Activated CD4-positive, CD25-positive, alpha-beta regulatory T cell treated with anti-CD3 and anti-CD28 coated beads, Interleukin-2, amount 50 U/mL, for 24 hours (primary cell): ENCODE results near the gene KLF1.

Source experiments
- ATAC-seq, 2 donors: fragments of 150-1000 bp; cut with Tn5 transposase; one replicate each; pipeline ENCODE4 v1.10.0; 2021; ENCODE audit warnings: mild to moderate bottlenecking in 1 of 2, moderate library complexity in 1 of 2

Gene KLF1

DNA sequence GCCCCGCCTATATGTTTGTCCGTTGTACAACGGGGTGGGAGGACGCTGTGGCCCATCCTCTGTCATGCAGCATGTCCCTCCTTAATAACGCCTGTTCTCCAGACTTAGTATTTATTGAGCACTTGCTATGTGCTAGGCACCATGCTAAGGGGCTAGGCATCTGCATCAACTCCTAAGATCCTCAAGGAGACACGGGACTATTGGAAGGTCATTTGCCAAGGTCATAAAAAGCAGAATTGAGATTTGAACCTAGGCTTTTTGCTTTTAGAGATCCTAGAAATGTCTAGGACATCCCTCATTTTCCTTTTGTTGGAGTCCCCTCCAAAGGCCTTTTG is 50.5 kb downstream of the KLF1 start:
- ATAC-seq: no peak

DNA sequence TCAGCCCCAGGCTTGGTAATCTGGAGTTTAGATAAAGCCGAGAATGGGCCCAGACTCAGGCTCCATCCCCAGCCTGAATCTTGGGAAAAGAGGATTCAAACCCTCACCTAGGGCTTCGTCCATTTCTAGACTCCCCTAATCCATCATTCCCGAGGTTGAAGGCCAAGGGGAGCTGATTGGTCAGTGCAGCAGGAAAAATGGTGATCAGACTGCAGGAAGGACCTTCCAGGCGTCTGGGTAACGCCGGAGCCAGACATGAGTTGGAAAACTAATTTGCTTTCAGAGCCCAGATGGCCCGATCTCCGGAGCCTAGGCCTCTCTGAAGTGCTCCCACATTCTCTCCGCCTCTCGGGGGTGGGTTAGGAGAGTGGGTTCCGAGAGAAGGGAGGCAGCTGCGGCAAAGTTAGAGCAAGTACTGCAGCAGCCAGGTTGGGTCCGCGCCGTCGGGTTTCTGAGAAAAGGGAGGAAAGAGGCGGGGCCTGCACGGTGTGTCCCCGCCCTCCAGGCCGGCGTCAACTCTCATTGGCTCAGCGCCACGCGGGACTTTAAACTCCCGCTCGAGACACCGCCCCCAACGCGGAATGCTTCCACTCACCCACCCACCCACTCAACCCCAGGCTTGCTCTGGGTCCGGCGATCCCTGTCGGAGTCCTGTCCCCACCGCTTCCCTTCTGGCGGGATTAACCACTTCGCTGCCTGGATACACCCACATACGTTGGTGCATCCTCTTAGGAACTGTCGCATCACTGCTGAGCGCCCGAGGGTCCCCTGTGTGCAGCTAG is 51.8 kb downstream of the KLF1 start:
- no peak for ATAC-seq

DNA sequence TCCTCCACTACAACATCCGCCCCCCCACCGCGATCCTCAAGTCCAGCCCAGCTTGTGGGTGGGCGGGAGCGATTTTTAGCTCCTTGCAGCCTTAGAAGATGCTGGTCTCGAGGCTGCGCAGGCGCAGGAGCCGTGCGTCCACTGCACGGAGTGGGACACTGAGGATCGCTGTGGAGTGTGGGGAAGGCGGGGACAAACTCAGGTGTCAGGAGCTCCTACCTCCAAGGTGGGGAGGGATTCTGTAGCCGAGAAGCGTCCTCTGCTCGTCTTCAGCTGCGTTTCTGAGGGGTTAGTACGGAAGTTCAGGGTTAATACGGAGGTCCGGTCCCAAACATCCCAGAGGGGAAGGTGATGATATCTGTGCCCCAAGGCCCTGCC is 52.4 kb downstream of the KLF1 start, which contains the start of gene RTBDN:
TSS of gene RTBDN (minus strand) at position 14 of the 378 bp plus-strand sequence. CDS start 4,600 bp downstream, outside the sequence.
- no peak for ATAC-seq
